Choroid plexus epithelial cell (primary cell): ENCODE data around the gene AADAC.

Source experiments
- DNase-seq: peaks from one replicate; pipeline ENCODE4 v3.0.0-alpha.2; 2010; ENCODE audit warnings: low read depth
- H3K4me3 ChIP-seq: 2 replicates; pipeline ENCODE4 v1.5.1; 2011; ENCODE audit warnings: low read depth, mild to moderate bottlenecking, control low read depth, low read length, moderate library complexity
- TF ChIP-seq, protein P1 (sequence below): conservative IDR thresholded peaks from 2 replicates; pipeline ENCODE4 v1.5.1; 2011; ENCODE audit warnings: low read depth, mild to moderate bottlenecking, control low read depth, inconsistent platforms, low read length, moderate library complexity

Gene AADAC

DNA sequence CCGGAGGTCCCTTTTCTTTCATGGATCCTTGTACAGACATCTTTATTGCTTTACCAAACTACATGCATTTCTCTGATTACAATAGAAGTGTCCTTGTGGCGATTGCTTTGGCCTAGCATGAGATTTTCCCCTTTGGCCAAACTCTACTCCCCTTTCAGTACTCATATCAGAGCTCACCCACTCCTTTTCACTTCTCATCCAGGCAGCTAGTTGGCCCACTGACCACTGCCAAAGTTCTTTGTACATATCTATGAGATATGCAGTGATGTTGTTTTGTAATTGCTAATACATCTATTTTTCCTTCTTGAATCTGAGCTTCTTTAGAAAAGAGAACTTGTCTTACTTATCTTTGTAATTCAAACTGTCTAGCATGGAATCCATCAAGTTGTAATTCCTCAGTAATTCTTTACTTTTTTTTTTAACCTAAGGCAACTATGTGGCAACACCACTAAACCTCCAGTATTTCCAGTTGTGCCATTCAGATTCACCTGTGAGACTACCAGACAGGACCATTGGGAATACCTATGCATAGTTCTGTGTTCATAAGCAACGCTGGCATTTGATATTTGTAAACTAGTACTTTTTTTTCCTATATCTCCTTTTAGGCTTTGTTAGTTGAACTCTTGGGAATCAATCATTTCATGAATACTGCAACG lies 41.0 kb upstream of the AADAC start:
- DNase-seq = no peak
- no peak overlapping the region for H3K4me3 ChIP-seq

DNA sequence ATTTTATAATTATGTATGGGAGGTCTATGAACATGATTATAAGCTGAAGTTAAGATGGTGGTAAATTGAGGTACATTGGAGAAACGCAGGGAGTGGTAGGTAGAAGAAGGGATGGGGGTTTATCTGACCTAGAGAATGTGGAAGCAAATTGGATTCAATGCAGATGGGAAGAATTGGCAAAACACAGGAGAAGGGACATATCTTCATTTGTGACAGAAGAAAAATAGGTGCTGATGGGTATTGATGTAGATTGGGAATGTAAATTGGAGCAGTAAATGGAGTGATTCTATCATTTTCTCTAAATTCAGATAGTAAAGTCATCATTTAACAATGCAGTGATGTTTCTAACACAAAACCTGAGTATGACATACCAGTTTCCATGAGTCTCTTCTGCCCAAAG lies 39.7 kb upstream of the AADAC start:
- no peak overlapping the region for H3K4me3 ChIP-seq
- DNase-seq = no peak
- TF ChIP-seq, protein P1, sequence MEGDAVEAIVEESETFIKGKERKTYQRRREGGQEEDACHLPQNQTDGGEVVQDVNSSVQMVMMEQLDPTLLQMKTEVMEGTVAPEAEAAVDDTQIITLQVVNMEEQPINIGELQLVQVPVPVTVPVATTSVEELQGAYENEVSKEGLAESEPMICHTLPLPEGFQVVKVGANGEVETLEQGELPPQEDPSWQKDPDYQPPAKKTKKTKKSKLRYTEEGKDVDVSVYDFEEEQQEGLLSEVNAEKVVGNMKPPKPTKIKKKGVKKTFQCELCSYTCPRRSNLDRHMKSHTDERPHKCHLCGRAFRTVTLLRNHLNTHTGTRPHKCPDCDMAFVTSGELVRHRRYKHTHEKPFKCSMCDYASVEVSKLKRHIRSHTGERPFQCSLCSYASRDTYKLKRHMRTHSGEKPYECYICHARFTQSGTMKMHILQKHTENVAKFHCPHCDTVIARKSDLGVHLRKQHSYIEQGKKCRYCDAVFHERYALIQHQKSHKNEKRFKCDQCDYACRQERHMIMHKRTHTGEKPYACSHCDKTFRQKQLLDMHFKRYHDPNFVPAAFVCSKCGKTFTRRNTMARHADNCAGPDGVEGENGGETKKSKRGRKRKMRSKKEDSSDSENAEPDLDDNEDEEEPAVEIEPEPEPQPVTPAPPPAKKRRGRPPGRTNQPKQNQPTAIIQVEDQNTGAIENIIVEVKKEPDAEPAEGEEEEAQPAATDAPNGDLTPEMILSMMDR = no peak

More for the DNA sequence above, 41.0 kb upstream of the AADAC start:
- TF ChIP-seq, protein P1 = no peak

DNA sequence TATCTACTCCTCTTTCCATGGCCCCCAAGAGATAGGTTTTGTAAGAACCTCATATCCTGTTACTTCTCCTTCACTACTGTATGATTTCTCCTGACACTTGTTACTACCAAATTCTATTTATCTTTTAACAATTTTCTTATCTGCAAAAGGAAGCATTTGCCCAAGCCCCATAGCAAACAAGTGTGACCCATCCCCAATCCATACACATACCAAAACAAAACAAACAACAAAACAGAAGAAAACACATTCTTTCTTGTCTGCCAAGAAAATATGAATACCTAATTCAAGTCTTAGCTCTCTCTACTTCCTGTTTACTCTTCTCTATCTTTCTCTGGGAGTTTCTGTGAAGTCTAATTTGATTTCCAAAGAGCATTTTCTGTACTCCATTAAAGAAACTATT lies 39.0 kb upstream of the AADAC start:
- H3K4me3 ChIP-seq = no peak overlapping the region
- DNase-seq = no peak
- TF ChIP-seq, protein P1 = no peak

DNA sequence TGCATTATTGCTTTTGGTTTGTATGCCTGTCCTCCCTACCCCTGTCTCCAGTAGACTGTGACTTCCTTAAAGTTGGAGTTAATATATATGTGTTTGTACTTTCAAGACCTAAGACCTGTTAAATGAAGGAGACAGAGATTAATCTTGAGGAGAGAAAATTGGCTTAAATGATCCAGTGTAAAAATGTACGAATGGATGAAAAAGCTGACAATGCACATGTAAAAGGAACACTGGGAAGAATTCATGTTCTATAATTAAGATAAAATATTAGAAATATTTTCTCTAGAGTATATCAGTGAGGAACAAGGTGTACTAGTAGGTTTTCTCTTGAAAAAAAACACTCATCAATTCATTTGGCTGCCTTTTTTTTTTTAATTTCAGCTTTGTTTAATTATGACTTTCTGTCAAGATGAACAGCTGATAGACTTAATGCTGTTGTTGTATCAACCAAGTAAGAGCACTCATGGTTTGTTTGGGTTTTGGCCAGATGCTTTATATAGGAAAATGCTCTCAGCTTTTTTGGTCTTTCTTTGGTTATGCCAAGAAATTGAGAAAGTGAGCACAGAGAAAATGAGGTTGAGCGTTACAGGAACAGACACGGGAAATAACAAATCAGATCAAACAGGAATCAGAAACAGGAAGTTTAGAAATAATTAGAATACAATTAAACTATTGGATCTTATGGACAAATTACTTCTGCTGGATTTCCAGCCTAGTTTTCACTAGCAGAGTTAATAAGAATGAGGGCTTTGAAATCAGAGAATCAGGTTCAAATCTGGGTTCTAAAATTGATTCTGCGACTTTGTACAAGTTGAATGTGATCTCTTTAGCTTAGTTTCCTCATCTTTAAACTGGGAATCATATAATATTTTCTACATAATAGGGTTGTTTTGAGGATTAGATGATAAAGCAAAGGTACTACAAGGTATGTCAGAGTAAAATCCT lies 38.3 kb upstream of the AADAC start:
- TF ChIP-seq, protein P1 = no peak
- no peak for DNase-seq
- H3K4me3 ChIP-seq = no peak overlapping the region

DNA sequence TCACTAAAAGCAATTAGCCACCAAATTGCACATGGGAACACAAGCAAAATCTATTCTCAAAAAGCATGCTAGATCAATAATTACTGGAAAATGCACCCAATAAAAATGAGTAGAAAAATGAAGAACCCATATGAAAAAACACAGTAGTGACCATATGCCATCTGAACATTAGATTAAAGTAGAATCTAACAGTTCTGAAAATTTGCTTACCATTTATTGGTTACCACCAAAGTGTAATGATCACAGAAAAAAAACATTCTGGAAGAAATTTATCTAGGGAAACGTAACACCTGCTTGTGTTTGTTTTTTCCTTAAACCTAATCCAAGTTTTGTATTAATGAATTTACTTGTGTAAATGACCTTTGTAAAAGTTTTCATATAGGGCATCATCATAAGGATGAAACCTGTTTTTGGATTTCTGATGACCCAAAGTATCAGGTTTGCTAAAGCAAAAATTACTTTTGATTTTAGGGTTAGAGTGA lies 37.6 kb upstream of the AADAC start:
- TF ChIP-seq, protein P1 = no peak
- no peak for DNase-seq
- no peak overlapping the region for H3K4me3 ChIP-seq

DNA sequence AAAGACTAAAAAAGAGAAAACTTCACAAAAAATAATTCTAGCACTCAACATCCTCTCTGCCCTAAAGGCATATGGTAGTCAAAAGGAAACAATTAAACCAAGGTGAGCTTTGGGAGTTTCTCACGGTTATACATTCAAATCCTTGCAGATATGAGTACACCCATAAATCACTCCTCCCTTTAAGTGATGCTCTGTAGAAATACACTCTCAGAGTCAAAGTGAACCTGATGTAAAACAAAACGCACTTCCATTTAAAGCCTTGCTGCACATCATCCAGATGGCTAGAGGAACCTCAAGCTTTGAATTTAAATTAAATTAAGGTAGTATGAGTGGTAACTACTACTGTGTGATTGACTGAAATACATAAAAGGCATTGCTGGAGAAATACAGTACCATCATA lies 36.0 kb upstream of the AADAC start:
- TF ChIP-seq, protein P1 = no peak
- DNase-seq = no peak
- H3K4me3 ChIP-seq = no peak overlapping the region
